Measurements from ENCODE around the gene TBC1D1. TPM values are rescaled to one million over a fixed set of nuclear protein-coding genes. Genes with fewer than 3 reads are reported as not detected.

The TBC1D1 gene
- total and polyA plus RNA-seq, 2 donors (not counting 3 experiments of a cell fraction or from before 2014, with no cell fraction given), result 63.5 to 116 TPM

DNA sequence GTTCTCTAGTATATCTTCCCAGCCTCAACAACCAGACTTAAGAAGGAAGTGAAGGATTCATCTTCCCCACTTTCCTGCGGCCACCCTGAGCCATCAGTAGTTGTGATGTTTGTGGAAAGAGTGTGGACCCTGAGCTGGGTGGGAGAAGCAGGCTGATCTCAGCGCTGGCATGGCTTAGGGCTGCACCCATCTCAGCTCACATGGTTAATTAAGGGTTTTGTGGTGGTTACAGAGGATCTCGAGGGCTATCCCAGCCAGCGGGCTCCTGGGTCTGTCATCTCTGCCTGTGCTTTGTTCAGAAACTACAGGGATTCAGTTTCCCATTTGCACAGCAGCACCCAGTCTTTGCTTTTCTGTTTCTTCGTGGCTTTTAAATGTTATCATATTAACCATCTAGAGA is 232.7 kb downstream of the TBC1D1 start:
- Histone ChIP-seq H3K79me2 (ENCODE audit: control insufficient read depth, insufficient read depth, low read length) (no peaks in the 10 kb centered on the region), H4K20me1 (replicated peaks; ENCODE audit: control insufficient read depth, extremely low read depth, insufficient read depth, low read length) (no peaks in the 10 kb centered on the region), H3K27ac (ENCODE audit: insufficient read depth, low read depth, low read length) (no peak overlapping the region), H3K4me3 (replicated peaks in 1 of 3; ENCODE audit: insufficient read depth in 1 of 3, low read depth in 1 of 3, low read length in 3 of 3) (no peak overlapping the region), H3K4me1 (ENCODE audit: control insufficient read depth, extremely low read depth, insufficient read depth, low read length) (no peaks in the 10 kb centered on the region), H3K36me3 (ENCODE audit: control insufficient read depth in 2 of 2, extremely low read depth in 1 of 2, insufficient read depth in 2 of 2, low read length in 2 of 2) (peaks cover 0 to 4% of the 10 kb centered on the region in 2 experiments), H3K27me3 (ENCODE audit: control insufficient read depth in 2 of 2, insufficient read depth in 2 of 2, low read length in 2 of 2) (no peaks in the 10 kb centered on the region), H2AFZ (ENCODE audit: low read depth, low read length) (no peak overlapping the region), H3K9me3 (replicated peaks; ENCODE audit: control insufficient read depth, insufficient read depth, low read length) (no peaks in the 10 kb centered on the region), H3K4me2 (ENCODE audit: insufficient read depth, low read length) (no peak overlapping the region), H3K9ac (replicated peaks; ENCODE audit: extremely low read depth, insufficient read depth, low read length) (no peak overlapping the region), H3K9me1 (replicated peaks; ENCODE audit: control insufficient read depth, extremely low read depth, insufficient read depth, low read length) (no peaks in the 10 kb centered on the region)
- CTCF ChIA-PET, result interaction anchor here (0.8 to 0.9 kb wide), 3 partner anchors 9 to 55 kb away, joined by 3 to 4 read pairs (median 4); no protein-coding TSS in a partner anchor
- TF ChIP-seq POLR2AphosphoS5 (IDR thresholded peaks at IDR 0.05; ENCODE audit: insufficient read depth, low read depth, low read length), result no peak
- no peak for TF ChIP-seq FOS (IDR thresholded peaks at IDR 0.05; ENCODE audit: borderline replicate concordance, insufficient read depth, low read length)
- no peak for TF ChIP-seq EZH2 (IDR thresholded peaks at IDR 0.05; ENCODE audit: borderline replicate concordance, low read depth, low read length, severe bottlenecking)
- TF ChIP-seq, protein P1, sequence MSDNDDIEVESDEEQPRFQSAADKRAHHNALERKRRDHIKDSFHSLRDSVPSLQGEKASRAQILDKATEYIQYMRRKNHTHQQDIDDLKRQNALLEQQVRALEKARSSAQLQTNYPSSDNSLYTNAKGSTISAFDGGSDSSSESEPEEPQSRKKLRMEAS (IDR thresholded peaks at IDR 0.05; ENCODE audit: insufficient read depth, insufficient read length), result no peak
- TF ChIP-seq, protein P2, sequence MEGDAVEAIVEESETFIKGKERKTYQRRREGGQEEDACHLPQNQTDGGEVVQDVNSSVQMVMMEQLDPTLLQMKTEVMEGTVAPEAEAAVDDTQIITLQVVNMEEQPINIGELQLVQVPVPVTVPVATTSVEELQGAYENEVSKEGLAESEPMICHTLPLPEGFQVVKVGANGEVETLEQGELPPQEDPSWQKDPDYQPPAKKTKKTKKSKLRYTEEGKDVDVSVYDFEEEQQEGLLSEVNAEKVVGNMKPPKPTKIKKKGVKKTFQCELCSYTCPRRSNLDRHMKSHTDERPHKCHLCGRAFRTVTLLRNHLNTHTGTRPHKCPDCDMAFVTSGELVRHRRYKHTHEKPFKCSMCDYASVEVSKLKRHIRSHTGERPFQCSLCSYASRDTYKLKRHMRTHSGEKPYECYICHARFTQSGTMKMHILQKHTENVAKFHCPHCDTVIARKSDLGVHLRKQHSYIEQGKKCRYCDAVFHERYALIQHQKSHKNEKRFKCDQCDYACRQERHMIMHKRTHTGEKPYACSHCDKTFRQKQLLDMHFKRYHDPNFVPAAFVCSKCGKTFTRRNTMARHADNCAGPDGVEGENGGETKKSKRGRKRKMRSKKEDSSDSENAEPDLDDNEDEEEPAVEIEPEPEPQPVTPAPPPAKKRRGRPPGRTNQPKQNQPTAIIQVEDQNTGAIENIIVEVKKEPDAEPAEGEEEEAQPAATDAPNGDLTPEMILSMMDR (IDR thresholded peaks at IDR 0.05; ENCODE audit: extremely low read depth in 1 of 2, insufficient read depth in 1 of 2, low read depth in 1 of 2, low read length in 2 of 2), result no peak
- TF ChIP-seq POLR2A (IDR thresholded peaks at IDR 0.05; ENCODE audit: low read depth, low read length), result no peak
- no peak for TF ChIP-seq JUN (IDR thresholded peaks at IDR 0.05; ENCODE audit: borderline replicate concordance, insufficient read depth, insufficient read length, low read depth)
- no peak for TF ChIP-seq MYC (IDR thresholded peaks at IDR 0.05; ENCODE audit: low read depth, low read length)
- TF ChIP-seq GATA2 (IDR thresholded peaks at IDR 0.05; ENCODE audit: insufficient read depth, insufficient read length, low read depth, low read length), result no peak
- no TSS peak for BruUV-seq (replicated peaks)
- POLR2A ChIA-PET, result no interaction called here
- FAIRE-seq (no peak), DNase-seq (ENCODE audit: low read depth, low spot score) (no peak)
- dilution Hi-C loops (cut with MboI; ENCODE audit: extremely low pct_ligation_motif_present, low sequenced_read_pairs) (no loop called here), intact Hi-C loops (cut with micrococcal nuclease) (no loop called here)

Measured in endothelial cell of umbilical vein (primary cell).